ENCODE results near the gene APOO. TPM values are rescaled to one million over a fixed set of nuclear protein-coding genes. Genes with fewer than 3 reads are reported as not detected.

Gene APOO
- polyA plus RNA-seq, 2 of the 4 experiments (the other 2 are of a cell fraction), result 33.5 to 59.4 TPM

DNA sequence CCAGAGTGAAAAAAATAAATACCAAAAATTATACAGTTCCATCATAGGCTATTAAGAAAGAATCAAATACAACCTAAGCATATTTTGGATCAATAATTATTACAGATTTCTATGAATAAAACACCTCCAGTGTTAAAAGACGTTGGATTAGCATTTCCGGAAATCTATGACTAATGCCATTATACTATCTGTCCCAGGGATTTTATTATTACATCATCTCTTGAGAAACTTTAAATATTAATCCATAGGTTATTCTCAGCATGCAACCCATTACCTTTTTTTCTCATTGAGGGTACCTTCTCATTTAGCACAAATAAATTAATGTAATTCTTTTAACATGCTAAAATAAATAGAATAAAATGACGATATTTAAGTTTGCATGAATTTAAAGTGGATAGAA, 44.7 kb upstream of the APOO start:
- peak overlapping the region in 1 of 2 experiments; percentile 60; a peak in 3 of 6 replicates for H3K27ac ChIP-seq
- no peak overlapping the region for H3K4me3 ChIP-seq
- TF ChIP-seq BHLHE40 (IDR thresholded peaks at IDR 0.05; ENCODE audit: low read depth, low read length), result no peak
- TF ChIP-seq KDM1A (IDR thresholded peaks at IDR 0.05; ENCODE audit: low read depth), result no peak
- TF ChIP-seq HDAC2 (IDR thresholded peaks at IDR 0.05), result no peak
- no peak for TF ChIP-seq FOXS1 (CRISPR knock-in tag; IDR thresholded peaks at IDR 0.05)
- no peak for TF ChIP-seq CBX2 (IDR thresholded peaks at IDR 0.05; ENCODE audit: borderline replicate concordance, low read depth)
- no peak for TF ChIP-seq NR3C1 (IDR thresholded peaks at IDR 0.05)
- TF ChIP-seq MYC (IDR thresholded peaks at IDR 0.05; ENCODE audit: borderline replicate concordance, low read length), result no peak
- no peak for TF ChIP-seq ESRRA (IDR thresholded peaks at IDR 0.05; ENCODE audit: borderline replicate concordance, low read length)
- no peak for TF ChIP-seq NFE2L2 (conservative IDR thresholded peaks at IDR 0.05; ENCODE audit: low read length)
- TF ChIP-seq, protein P1, sequence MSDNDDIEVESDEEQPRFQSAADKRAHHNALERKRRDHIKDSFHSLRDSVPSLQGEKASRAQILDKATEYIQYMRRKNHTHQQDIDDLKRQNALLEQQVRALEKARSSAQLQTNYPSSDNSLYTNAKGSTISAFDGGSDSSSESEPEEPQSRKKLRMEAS (IDR thresholded peaks at IDR 0.05), result no peak
- TF ChIP-seq HOXB5 (CRISPR knock-in tag; IDR thresholded peaks at IDR 0.05), result no peak
- DNase-seq (ENCODE audit: low read depth in 1 of 2, low spot score in 1 of 2), result no peak
- peak; percentile 86 for FAIRE-seq
- 39% methylated on average over 3 of the region's 3 CpGs for WGBS (ENCODE audit: missing lambda C conversion rate)
- no peaks in the 10 kb centered on the region for H3K9me3 ChIP-seq
- peak overlapping the region; percentile 57; the same call in 2 of the 3 replicates for H3K4me2 ChIP-seq
- peaks cover 16% of the 10 kb centered on the region; the same call in 2 of the 3 replicates for H3K4me1 ChIP-seq
- ATAC-seq, result no peak
- ChIA-PET POLR2A (interaction anchor here (0.6 kb wide), 2 partner anchors 14 to 71 kb away, joined by 3 read pairs; no protein-coding TSS in a partner anchor), CTCF (no interaction called here)

DNA sequence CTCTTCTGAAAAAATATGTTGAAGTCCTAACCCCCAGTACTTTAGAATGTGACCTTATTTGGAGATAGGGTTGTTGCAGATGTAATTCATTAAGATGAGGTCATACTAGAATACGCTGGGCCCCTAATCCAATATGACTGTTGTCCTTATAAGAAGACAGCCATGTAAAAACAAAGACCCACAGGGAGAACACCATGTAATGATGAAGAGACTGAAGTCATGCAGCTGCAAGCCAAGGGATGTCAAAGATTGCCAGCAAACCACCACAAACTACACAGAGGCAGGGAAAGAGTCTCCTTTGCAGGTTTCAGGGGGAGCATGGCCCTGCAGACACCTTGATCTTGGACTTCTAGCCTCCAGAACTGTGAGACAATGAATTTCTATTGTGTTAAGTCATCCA, 37.5 kb upstream of the APOO start:
- CTCF ChIA-PET, result no interaction called here
- Histone ChIP-seq H3K4me2 (no peak overlapping the region), H3K4me3 (no peak overlapping the region), H3K9me3 (no peaks in the 10 kb centered on the region), H3K27ac (no peak overlapping the region), H3K4me1 (no peaks in the 10 kb centered on the region)
- DNase-seq (ENCODE audit: low read depth in 1 of 2, low spot score in 1 of 2) (no peak), ATAC-seq (no peak), FAIRE-seq (no peak)
- WGBS (ENCODE audit: missing lambda C conversion rate), result 81% methylated on average over 1 of the region's 1 CpG
- POLR2A ChIA-PET, result no interaction called here
- TF ChIP-seq HEYL (CRISPR knock-in tag; IDR thresholded peaks at IDR 0.05) (no peak), NFE2L2 (conservative IDR thresholded peaks at IDR 0.05; ENCODE audit: low read length) (no peak), BHLHE40 (IDR thresholded peaks at IDR 0.05; ENCODE audit: low read depth, low read length) (no peak), PBX3 (IDR thresholded peaks at IDR 0.05) (no peak), FOSL2 (IDR thresholded peaks at IDR 0.05) (no peak), FOSL2 (CRISPR knock-in tag; IDR thresholded peaks at IDR 0.05) (no peak), POLR2A (IDR thresholded peaks at IDR 0.05; ENCODE audit: low read length) (no peak), ZSCAN20 (CRISPR knock-in tag; IDR thresholded peaks at IDR 0.05) (no peak), HMGXB4 (CRISPR knock-in tag; IDR thresholded peaks at IDR 0.05; ENCODE audit: borderline replicate concordance) (no peak), MAZ (IDR thresholded peaks at IDR 0.05; ENCODE audit: borderline replicate concordance, low read depth, low read length) (no peak), PHF8 (IDR thresholded peaks at IDR 0.05; ENCODE audit: borderline replicate concordance, low read depth) (no peak)
- TF ChIP-seq, protein P2, sequence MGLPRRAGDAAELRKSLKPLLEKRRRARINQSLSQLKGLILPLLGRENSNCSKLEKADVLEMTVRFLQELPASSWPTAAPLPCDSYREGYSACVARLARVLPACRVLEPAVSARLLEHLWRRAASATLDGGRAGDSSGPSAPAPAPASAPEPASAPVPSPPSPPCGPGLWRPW (IDR thresholded peaks at IDR 0.05), result no peak

DNA sequence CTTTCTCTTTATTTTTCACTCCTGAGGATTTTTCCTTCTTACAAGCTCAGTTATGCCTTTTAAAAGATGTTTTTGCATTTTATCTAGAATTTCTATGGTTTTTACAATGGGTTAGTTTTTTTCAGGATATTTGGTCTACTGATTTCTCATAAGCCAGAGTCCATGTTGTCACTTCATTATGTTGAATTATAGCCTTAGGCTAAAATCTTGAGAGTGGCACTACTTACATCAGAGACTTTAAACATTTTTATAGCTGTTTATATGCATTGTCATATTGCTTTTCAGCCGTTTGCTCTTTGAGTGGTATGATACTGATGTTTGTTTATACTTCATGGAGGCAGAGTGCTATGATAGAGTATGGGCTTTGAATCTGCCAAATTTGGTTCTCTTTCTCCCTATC, 36.5 kb upstream of the APOO start:
- H3K4me1 ChIP-seq, result peaks cover 1% of the 10 kb centered on the region; the same call in 1 of the 3 replicates
- ChIA-PET CTCF (interaction anchor here (1.0 to 1.3 kb wide), 2 partner anchors 11 to 110 kb away, joined by 3 to 5 read pairs; partner anchors contain the start of gene EIF2S3), POLR2A (no interaction called here)
- WGBS (ENCODE audit: missing lambda C conversion rate), result 13% methylated on average over 1 of the region's 1 CpG
- no peak overlapping the region for H3K4me2 ChIP-seq
- DNase-seq (ENCODE audit: low read depth in 1 of 2, low spot score in 1 of 2), result no peak
- no peaks in the 10 kb centered on the region for H3K9me3 ChIP-seq
- H3K27ac ChIP-seq, result no peak overlapping the region
- FAIRE-seq, result no peak
- no peak for ATAC-seq
- no peak overlapping the region for H3K4me3 ChIP-seq
- TF ChIP-seq, protein P3, sequence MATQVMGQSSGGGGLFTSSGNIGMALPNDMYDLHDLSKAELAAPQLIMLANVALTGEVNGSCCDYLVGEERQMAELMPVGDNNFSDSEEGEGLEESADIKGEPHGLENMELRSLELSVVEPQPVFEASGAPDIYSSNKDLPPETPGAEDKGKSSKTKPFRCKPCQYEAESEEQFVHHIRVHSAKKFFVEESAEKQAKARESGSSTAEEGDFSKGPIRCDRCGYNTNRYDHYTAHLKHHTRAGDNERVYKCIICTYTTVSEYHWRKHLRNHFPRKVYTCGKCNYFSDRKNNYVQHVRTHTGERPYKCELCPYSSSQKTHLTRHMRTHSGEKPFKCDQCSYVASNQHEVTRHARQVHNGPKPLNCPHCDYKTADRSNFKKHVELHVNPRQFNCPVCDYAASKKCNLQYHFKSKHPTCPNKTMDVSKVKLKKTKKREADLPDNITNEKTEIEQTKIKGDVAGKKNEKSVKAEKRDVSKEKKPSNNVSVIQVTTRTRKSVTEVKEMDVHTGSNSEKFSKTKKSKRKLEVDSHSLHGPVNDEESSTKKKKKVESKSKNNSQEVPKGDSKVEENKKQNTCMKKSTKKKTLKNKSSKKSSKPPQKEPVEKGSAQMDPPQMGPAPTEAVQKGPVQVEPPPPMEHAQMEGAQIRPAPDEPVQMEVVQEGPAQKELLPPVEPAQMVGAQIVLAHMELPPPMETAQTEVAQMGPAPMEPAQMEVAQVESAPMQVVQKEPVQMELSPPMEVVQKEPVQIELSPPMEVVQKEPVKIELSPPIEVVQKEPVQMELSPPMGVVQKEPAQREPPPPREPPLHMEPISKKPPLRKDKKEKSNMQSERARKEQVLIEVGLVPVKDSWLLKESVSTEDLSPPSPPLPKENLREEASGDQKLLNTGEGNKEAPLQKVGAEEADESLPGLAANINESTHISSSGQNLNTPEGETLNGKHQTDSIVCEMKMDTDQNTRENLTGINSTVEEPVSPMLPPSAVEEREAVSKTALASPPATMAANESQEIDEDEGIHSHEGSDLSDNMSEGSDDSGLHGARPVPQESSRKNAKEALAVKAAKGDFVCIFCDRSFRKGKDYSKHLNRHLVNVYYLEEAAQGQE (IDR thresholded peaks at IDR 0.05), result no peak
- TF ChIP-seq POLR2A (IDR thresholded peaks at IDR 0.05; ENCODE audit: low read length), result no peak
- no peak for TF ChIP-seq RNF2 (IDR thresholded peaks at IDR 0.05; ENCODE audit: borderline replicate concordance, low read depth)
- no peak for TF ChIP-seq EHMT2 (IDR thresholded peaks at IDR 0.05; ENCODE audit: low read depth)
- TF ChIP-seq RAD21 (conservative IDR thresholded peaks at IDR 0.05 in 1 of 2, IDR thresholded peaks at IDR 0.05 in 1 of 2), result no peak
- TF ChIP-seq FOSL2 (IDR thresholded peaks at IDR 0.05), result no peak
- TF ChIP-seq FOSL2 (CRISPR knock-in tag; IDR thresholded peaks at IDR 0.05), result no peak
- no peak for TF ChIP-seq ZSCAN20 (CRISPR knock-in tag; IDR thresholded peaks at IDR 0.05)
- TF ChIP-seq HOXA7 (CRISPR knock-in tag; IDR thresholded peaks at IDR 0.05), result no peak
- no peak for TF ChIP-seq FOSB (CRISPR knock-in tag; IDR thresholded peaks at IDR 0.05)
- TF ChIP-seq JUN (IDR thresholded peaks at IDR 0.05), result no peak
- no peak for TF ChIP-seq MAZ (IDR thresholded peaks at IDR 0.05; ENCODE audit: borderline replicate concordance, low read depth, low read length)
